Stimulated activated effector memory CD8-positive, alpha-beta T cell treated with anti-CD3 and anti-CD28 coated beads, Interleukin-12 subunit alpha, Interleukin-12 subunit beta, amount 100 ng/mL, for 72 hours (primary cell): ENCODE measurements around the gene LMBR1.

ENCODE experiments used
- ATAC-seq: fragments of 150-1000 bp; cut with Tn5 transposase; 2 replicates; pipeline ENCODE4 v1.10.0; 2021
- DNase-seq, 2 donors: peaks; one replicate each; pipeline ENCODE4 v3.0.0; 2021 to 2022; ENCODE audit warnings: low spot score in 2 of 2
- H3K27ac Mint-ChIP-seq: one replicate; pipeline ENCODE4 v1.8.0; 2022; ENCODE audit warnings: mild to moderate bottlenecking, mixed read lengths
- H3K36me3 Mint-ChIP-seq: one replicate; pipeline ENCODE4 v1.8.0; 2022; ENCODE audit warnings: mild to moderate bottlenecking, mixed read lengths
- H3K4me1 Mint-ChIP-seq: one replicate; pipeline ENCODE4 v1.8.0; 2022; ENCODE audit warnings: mixed read lengths
- H3K4me3 Mint-ChIP-seq: one replicate; pipeline ENCODE4 v1.8.0; 2022; ENCODE audit warnings: mild to moderate bottlenecking, mixed read lengths
- H3K9me3 Mint-ChIP-seq: one replicate; pipeline ENCODE4 v1.8.0; 2022; ENCODE audit warnings: mixed read lengths

The LMBR1 gene

DNA sequence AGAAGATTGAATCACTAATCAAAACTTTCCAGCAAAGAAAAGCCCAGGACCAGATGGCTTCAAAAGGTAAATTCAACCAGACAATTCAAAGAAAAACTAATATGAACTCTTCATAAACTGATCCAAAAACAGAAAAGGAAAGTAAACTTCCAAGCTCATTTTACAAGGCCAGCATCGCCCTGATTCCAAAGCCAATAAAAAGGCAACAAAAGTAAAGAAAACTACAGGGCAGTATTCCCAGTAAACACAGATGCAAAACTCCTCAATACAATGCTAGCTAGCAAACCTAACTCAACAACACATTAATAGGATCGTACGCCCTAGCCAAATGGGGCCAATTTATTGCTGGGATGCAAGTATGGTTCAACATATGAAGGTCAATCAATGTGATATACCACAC is 199.4 kb downstream of the LMBR1 start:
- no peak for DNase-seq
- Mint-ChIP-seq H3K9me3 (peaks cover 20% of the 10 kb centered on the region), H3K36me3 (no peaks in the 10 kb centered on the region), H3K4me3 (no peak overlapping the region), H3K4me1 (peaks cover 7% of the 10 kb centered on the region), H3K27ac (no peak overlapping the region)
- no peak for ATAC-seq

DNA sequence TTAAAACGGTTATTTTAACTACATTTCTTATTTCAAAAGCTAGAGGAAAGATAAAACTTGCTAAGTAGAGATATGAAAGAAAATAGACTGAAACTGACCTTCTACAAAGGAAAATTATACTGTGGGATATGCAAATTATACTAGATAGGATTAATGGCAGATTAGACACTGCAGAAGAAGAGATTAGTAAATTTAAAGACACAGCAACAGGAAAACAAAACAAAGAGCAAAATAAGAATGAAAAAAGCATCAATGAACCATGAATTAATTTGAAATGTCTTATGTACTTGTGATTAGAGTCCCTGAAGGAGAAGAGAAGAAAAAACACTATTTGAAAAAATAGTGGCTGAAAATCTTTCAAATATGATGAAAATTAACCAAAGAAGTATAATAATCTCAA is 200.1 kb downstream of the LMBR1 start:
- no peak overlapping the region for H3K27ac Mint-ChIP-seq
- no peak for ATAC-seq
- no peaks in the 10 kb centered on the region for H3K36me3 Mint-ChIP-seq
- H3K4me1 Mint-ChIP-seq: peaks cover 7% of the 10 kb centered on the region
- DNase-seq: no peak
- H3K4me3 Mint-ChIP-seq: no peak overlapping the region
- H3K9me3 Mint-ChIP-seq: peaks cover 20% of the 10 kb centered on the region

DNA sequence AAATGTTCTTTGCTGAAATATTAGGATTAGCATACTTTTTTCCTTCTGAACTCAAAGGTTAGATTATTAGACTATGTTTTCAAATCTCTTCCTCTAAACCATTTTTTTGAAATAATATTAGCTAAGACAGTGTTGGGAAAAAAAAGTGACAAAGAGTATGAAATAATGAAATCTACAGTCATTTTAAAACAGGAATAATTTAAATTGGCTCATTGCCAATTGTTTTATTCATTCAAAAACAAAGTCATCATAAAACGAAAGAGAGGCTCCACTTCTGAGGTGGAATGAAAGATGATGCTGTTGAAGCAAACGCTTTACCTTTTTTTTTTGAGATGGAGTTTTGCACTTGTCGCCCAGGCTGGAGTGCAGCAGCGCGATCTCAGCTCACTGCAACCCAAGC is 201.2 kb downstream of the LMBR1 start:
- Mint-ChIP-seq H3K27ac (no peak overlapping the region), H3K36me3 (no peaks in the 10 kb centered on the region), H3K4me3 (no peak overlapping the region), H3K9me3 (peaks cover 14% of the 10 kb centered on the region), H3K4me1 (peaks cover 7% of the 10 kb centered on the region)
- ATAC-seq (no peak), DNase-seq (no peak)

DNA sequence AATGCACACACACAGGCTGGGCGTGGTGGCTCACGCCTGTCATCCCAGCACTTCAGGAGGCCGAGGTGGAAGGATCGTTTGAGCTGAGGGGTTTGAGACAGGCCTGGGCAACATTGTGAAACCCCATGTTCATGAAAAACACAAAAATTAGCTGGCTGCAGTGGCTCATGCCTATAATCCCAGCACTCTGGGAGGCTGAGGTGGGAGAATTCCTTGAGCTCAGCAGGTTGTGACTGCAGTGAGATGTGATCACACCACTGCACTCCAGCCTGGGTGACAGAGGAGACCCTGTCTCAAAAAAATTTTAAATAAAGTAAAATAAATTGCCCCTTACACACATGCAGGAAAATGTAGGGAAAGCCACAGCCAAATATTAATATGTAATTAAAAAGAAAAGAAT is 208.3 kb downstream of the LMBR1 start:
- H3K27ac Mint-ChIP-seq: no peak overlapping the region
- H3K36me3 Mint-ChIP-seq: peaks cover 27% of the 10 kb centered on the region
- DNase-seq: no peak
- H3K4me1 Mint-ChIP-seq: no peaks in the 10 kb centered on the region
- H3K9me3 Mint-ChIP-seq: no peaks in the 10 kb centered on the region
- no peak for ATAC-seq
- H3K4me3 Mint-ChIP-seq: no peak overlapping the region

DNA sequence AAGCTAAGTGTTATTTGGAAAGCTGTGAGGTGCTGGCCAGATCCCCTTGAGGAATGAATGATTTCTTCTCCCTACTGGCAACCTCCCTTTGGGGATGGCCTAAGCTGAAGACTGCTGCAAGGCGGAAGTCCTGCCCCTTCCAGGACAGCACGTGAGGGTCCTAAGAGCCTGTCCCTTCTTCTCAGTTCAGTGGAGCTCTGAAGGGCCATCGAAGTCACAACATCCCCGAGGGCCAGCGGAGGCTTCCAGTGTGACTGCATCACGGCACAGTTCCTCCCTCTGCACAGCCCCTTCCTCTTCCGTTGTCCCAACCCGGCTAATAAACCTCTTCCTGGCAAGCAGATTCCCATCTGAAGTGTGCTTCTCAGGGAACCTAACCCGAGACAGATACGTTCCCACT is 208.7 kb downstream of the LMBR1 start:
- Mint-ChIP-seq H3K4me1 (no peaks in the 10 kb centered on the region), H3K36me3 (peaks cover 31% of the 10 kb centered on the region), H3K27ac (no peak overlapping the region), H3K9me3 (no peaks in the 10 kb centered on the region), H3K4me3 (no peak overlapping the region)
- DNase-seq (no peak), ATAC-seq (peak; percentile 19)

DNA sequence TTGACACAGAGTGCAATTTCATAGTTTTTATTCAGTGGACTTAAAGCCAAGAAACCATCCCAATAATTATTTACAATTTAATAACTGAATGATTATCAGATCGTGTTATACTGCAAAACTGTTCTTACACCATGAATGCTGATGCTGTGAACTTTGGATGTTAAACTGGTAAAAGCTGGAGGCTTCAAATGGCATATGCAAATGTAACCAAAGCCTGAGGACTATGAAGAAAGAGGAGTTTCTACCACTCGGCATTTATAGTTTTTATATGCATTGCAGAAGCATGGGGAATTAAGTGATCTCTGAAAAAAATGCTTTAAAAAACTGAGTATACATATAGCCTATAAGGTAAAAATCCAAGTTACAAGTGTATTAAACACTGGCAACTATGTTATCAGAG is 210.1 kb downstream of the LMBR1 start:
- no peak overlapping the region for H3K27ac Mint-ChIP-seq
- no peaks in the 10 kb centered on the region for H3K9me3 Mint-ChIP-seq
- no peaks in the 10 kb centered on the region for H3K4me1 Mint-ChIP-seq
- no peak for ATAC-seq
- no peak overlapping the region for H3K4me3 Mint-ChIP-seq
- peaks cover 39% of the 10 kb centered on the region for H3K36me3 Mint-ChIP-seq
- no peak for DNase-seq

DNA sequence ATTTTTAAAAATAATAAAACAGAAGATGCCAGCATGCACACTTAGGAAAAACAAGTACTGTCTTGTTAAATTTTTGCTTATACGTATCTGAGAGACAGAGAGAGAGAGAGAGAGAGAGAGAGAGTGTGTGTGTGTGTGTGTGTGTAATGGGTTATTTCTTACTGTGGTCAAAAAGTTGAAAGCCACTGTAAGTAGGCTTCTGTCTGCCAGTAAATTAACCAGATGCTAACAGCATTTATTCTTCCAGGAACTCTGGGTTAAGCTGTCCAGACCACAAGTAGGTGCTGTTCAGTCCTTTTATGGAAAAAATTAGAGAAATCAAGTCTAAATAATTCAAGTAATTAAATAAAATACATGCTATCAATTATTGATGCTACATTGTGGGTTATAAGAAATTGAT is 212.7 kb downstream of the LMBR1 start:
- no peak for DNase-seq
- no peak for ATAC-seq
- H3K36me3 Mint-ChIP-seq: peaks cover 50% of the 10 kb centered on the region
- no peaks in the 10 kb centered on the region for H3K9me3 Mint-ChIP-seq
- H3K4me3 Mint-ChIP-seq: no peak overlapping the region
- no peaks in the 10 kb centered on the region for H3K4me1 Mint-ChIP-seq
- H3K27ac Mint-ChIP-seq: peak overlapping the region; percentile 76

DNA sequence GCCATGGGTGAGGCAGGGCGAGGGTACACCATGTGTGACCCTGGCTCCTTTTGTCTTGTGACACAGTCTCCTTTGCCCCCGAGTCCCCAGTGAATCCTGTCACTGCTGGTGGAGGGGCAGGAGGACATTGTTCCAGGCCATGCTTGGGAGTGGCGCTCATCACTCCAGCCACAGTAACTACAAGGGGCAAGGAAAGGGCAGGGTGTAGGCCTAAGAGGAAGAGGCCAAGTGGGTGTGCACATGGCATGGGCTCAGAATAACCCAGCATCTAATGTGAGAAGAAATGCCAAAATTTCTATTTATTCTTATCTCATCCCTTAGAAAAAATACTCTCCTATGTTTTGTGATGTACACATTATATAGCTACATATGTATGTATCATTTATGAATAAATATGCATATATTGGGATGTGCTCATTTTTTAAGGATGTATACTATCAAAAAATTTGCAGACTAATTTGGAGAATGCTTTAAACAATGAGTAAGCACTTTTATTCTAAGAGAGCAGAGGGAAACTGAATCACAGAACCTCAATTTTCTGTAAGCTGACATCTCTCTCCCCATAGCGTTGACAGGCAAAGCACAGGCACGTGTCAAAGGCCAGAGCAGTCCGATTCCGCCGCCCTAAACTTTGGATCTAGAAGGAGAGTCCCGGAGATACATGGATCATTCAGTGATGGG is 215.5 kb downstream of the LMBR1 start:
- DNase-seq: no peak
- Mint-ChIP-seq H3K27ac (peak overlapping the region; percentile 45), H3K4me3 (no peak overlapping the region), H3K4me1 (no peaks in the 10 kb centered on the region), H3K36me3 (peaks cover 47% of the 10 kb centered on the region), H3K9me3 (no peaks in the 10 kb centered on the region)
- no peak for ATAC-seq

DNA sequence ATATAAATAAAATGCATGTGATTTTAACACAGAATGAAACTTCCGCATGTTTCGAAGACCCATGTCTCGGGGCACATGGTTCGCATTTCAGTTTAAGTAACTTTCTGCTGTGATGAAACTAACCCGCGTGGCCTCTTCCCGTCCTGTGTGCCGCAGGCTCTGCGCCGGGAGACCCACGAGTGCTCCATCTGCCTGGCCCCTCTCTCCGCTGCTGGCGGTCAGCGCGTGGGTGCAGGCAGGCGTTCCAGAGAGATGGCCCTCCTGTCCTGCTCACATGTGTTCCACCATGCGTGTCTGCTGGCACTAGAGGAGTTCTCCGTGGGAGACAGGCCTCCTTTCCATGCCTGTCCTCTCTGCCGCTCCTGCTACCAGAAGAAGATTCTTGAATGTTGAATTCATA is 216.7 kb downstream of the LMBR1 start:
- Mint-ChIP-seq H3K4me3 (no peak overlapping the region), H3K9me3 (no peaks in the 10 kb centered on the region), H3K27ac (no peak overlapping the region), H3K4me1 (no peaks in the 10 kb centered on the region), H3K36me3 (peaks cover 39% of the 10 kb centered on the region)
- DNase-seq (no peak), ATAC-seq (no peak)

DNA sequence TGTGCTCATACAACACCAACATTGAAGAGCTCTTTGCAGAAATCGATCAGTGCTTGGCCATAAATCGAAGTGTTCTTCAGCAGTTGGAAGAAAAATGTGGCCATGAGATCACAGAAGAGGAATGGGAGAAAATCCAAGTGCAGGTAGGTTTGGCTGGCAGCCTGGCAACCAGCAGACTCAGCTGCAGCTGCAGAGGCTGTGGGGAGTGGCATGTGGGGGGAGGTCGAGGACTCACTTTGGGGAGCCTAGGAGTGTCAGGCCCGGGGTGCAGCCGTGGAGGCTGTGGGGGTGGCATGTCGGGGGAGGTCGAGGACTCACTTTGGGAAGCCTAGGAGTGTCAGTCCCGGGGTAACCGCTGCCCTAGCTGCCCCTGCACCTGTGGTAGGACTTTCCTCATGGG is 217.3 kb downstream of the LMBR1 start:
- no peak overlapping the region for H3K27ac Mint-ChIP-seq
- no peak overlapping the region for H3K4me3 Mint-ChIP-seq
- H3K9me3 Mint-ChIP-seq: no peaks in the 10 kb centered on the region
- no peaks in the 10 kb centered on the region for H3K4me1 Mint-ChIP-seq
- peaks cover 39% of the 10 kb centered on the region for H3K36me3 Mint-ChIP-seq
- no peak for DNase-seq
- no peak for ATAC-seq

DNA sequence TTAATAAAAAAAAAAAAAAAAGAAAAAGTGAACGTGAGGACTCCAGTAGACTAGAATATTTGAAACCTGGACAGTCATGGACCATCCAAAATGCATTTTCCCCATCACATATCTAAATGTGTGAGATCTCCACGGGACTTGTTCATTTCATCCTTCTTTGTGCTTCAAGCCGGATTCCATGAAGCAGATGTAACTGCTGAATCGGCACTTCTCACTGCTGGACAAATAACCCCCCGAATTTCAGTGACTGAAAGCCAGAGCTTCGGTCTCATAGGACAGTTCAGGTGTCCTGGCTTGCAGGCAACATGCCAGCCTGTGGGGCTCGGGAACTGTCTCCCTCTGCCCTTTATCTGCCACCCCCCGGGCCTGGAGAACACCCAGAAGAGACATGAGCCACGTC is 219.1 kb downstream of the LMBR1 start:
- no peaks in the 10 kb centered on the region for H3K4me1 Mint-ChIP-seq
- ATAC-seq: no peak

DNA sequence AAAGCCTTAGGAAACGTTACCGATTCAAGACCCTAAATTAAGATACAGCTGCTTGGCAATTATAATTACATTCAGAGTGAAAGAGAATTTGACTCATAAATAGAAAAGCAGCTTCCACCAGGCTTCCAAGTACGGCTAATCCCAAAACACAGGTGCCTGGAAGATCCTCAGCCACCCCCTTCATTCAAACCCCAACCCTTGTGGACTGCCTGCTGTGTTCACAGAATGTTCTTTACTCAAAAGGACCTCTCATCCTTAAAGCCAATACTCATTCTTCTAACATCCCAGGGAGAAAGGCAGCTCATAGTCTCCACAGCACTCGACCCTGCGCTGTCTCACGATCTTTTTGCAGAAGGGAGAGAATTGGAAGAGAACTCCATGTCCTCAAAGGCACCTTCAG is 219.5 kb downstream of the LMBR1 start:
- Mint-ChIP-seq H3K4me1 (no peaks in the 10 kb centered on the region), H3K27ac (no peak overlapping the region), H3K9me3 (no peaks in the 10 kb centered on the region), H3K36me3 (peaks cover 19% of the 10 kb centered on the region), H3K4me3 (no peak overlapping the region)
- no peak for DNase-seq
- no peak for ATAC-seq

More for the DNA sequence above, 219.1 kb downstream of the LMBR1 start:
- Mint-ChIP-seq H3K27ac (no peak overlapping the region), H3K36me3 (peaks cover 22% of the 10 kb centered on the region), H3K9me3 (no peaks in the 10 kb centered on the region), H3K4me3 (no peak overlapping the region)
- DNase-seq: no peak

DNA sequence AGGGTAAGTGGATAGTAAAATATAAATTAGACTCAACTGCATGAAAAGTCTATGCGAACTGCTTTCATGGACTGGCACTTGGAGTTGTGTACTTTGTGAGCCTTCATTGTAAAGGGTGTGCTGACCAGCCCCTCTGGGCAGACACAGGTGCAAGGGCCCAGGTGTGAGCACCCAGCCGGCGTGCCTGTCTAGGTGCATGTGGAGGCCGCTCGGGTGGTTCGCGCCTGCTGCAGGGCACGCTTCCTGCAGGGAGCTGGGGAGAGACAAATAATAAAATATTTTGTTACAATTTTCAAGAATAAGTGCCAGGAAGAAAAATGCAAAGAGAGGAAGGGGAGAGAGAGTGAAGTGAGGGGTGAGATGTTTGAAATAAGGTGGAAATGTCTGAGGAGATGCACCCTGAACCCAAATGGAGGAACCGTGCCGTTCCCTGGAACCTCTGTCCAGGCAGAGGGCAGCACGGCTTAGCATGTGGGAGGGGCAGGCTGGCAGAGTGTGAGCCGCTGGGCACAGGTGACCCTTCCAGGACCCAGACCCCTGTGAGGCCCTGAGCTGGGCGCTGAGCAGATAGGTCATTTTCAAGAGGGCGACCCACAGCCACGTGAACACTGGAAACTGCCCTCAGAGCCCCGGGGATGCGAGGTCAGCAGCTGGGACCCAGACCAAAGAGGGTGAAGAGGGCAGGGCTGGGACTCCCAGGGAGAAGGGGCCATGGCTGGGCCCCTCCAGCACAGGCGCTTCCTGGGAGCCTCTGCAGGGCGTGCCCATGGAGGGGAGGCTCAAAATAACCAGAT is 223.8 kb downstream of the LMBR1 start:
- ATAC-seq: no peak
- peak overlapping the region; percentile 26 for H3K27ac Mint-ChIP-seq

DNA sequence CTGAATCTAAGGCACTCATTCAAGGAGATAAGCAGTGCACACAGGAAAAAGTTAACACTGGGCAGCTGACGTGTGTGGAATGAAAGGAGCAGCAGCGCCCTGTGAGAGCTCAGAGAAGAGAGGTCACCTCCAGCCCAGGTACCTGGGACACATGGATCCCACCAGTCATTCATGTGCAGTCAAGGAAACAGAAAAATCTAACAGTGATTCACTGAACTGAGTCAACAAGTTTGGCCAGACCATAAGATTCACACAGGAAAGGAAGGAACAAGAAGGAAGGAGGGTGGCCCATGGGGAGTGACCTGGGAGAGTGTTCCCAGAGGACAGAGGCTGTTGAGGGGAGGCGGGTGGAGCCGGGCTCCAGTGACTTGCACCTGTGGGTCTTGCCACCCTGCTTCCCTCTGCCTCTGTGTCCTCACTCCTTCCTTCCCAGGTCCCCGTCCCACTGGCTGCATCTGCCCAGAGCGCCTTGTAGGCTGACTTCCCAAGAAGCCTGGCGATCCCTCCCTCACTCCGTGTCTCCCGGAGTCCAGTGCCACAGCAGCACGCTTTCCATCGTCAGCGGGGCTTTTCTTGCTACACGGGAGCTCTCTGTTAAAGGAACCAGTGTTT is 224.7 kb downstream of the LMBR1 start:
- no peak overlapping the region for H3K4me3 Mint-ChIP-seq
- H3K36me3 Mint-ChIP-seq: no peaks in the 10 kb centered on the region
- H3K27ac Mint-ChIP-seq: no peak overlapping the region
- H3K9me3 Mint-ChIP-seq: no peaks in the 10 kb centered on the region
- H3K4me1 Mint-ChIP-seq: no peaks in the 10 kb centered on the region
- ATAC-seq (no peak), DNase-seq (no peak)

More for the DNA sequence above, 223.8 kb downstream of the LMBR1 start:
- Mint-ChIP-seq H3K36me3 (no peaks in the 10 kb centered on the region), H3K4me3 (no peak overlapping the region), H3K9me3 (no peaks in the 10 kb centered on the region), H3K4me1 (no peaks in the 10 kb centered on the region)
- no peak for DNase-seq

DNA sequence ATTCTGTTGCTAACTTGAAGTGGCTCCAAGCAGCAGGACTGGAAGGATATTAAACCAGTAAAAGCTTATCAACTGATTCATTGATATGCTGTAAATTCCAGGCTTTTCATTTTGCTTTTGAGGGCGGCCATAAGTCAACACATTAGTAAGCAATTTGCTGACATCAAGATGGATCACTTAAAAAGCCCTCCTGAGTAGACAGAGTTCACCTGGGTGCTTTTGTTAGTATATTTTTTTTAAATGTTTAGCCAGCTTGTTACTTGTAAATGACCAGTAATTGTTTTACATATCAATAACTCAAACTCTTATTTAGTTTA is 225.9 kb downstream of the LMBR1 start:
- Mint-ChIP-seq H3K4me3 (no peak overlapping the region), H3K9me3 (no peaks in the 10 kb centered on the region), H3K36me3 (no peaks in the 10 kb centered on the region), H3K27ac (no peak overlapping the region), H3K4me1 (no peaks in the 10 kb centered on the region)
- DNase-seq: no peak
- no peak for ATAC-seq
